ENCODE results near the gene SPINK4.
A peak's percentile ranks its signal among the peaks of the same experiment; 100 is the strongest.

Gene SPINK4

GRCh38 chr9:33257276-33257675 lies 17.3 kb downstream of the SPINK4 start:
- DNase-seq (ENCODE audit: low read depth): no peak

GRCh38 chr9:33260372-33260771 lies 20.4 kb downstream of the SPINK4 start:
- DNase-seq (ENCODE audit: low read depth): no peak

DNA sequence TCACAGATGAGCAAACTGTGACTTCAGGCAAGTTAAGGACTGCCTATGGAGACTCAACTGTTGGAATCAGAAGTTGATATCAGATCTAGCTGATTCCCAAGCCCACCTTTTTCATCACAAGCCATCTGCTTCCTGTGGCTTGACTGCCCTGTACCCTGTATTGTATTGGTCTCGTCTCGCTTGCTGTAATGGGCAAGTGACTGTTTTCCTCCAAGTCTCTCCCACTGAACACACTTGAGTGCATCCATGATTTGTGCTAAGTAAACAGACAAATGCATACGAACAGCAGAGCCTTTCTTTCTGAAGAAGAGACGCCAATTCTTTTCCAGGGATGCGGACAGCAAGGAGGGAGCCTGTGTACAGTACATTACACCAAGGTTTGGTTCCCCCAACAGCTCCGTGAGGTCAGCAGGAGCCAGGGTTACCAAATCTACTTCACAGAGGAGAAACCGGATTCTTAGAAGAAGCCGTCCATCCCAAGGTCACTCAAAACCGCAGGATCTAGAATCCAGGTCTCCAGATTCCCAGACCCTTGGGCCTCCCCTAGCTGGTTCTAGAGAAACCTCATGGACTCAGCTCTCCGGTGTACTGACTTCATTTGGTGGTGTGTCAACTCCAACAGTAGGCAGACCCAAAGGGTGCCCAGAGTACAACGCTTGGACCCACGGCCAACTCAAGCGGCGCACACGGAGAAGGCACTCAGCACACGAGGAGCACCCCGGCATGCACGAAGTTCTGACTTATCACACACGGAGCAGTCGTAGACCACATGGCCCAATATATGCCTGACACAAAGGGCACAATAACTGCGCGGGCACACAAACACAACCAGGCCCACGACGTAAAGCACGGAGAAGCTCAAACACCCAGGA lies 23.4 kb downstream of the SPINK4 start:
- no peak for DNase-seq (ENCODE audit: low read depth)

DNA sequence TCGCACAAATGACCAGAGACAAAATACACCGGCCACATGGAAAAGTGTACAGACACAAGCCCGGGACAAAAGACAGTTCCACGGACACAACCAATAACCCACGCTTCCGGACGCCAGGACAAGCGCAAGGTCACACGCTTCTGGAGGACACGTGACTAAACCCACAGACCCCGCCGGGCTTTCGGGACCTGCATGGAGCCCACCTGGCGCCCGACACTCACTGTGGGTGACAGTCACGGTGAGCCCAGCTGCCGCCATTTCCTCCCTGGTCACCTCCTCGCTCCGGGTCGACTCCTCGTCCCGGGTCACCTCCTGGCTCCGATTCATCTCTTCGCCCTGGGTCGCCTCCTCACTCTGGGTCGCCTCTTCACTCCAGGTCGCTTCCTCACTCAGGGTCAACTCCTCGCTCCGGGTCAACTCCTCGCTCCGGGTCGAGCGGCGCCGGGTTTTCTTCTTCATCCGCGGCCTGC lies 24.1 kb downstream of the SPINK4 start:
- no peak for DNase-seq (ENCODE audit: low read depth)

DNA sequence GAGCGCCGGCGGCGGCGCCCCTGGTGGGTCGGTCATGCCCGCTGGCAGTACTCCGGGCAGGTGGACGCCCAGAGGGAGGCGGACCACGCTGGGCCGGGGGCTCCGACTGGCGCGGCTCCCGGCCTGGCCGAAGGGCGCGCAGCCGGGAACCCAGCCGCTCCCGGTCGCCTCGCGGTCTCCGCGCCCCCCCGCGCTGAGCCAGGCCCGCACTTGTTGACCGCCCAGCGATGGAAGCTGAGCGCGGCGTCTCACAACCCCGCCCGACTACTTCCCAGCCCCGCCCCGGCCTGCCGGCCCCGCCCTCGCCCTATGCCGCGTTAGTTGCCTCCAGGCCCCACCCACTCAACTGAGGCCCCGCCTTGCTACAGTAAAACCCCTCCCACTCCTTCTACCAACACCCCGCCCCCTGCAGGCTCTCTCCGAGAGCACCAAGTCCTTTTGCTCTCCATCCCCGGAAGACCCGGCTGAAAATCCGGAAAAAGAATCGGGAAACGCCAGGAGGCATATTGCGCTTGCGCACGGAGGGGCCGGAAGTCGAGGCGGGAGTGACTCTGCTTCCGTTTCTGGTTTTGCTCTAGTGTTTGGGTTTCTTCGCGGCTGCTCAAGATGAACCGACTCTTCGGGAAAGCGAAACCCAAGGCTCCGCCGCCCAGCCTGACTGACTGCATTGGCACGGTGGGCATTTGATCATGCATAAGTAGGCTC lies 24.7 kb downstream of the SPINK4 start, which contains the start of the genes BAG1 and CHMP5:
Gene BAG1, minus strand, starts transcription at position 236 of the 705 bp plus-strand sequence.
Gene CHMP5, plus strand, starts transcription at position 577 of the 705 bp plus-strand sequence. Its CDS starts 30 bp downstream, at position 607.
- peak; percentile 99 for DNase-seq (ENCODE audit: low read depth)

DNA sequence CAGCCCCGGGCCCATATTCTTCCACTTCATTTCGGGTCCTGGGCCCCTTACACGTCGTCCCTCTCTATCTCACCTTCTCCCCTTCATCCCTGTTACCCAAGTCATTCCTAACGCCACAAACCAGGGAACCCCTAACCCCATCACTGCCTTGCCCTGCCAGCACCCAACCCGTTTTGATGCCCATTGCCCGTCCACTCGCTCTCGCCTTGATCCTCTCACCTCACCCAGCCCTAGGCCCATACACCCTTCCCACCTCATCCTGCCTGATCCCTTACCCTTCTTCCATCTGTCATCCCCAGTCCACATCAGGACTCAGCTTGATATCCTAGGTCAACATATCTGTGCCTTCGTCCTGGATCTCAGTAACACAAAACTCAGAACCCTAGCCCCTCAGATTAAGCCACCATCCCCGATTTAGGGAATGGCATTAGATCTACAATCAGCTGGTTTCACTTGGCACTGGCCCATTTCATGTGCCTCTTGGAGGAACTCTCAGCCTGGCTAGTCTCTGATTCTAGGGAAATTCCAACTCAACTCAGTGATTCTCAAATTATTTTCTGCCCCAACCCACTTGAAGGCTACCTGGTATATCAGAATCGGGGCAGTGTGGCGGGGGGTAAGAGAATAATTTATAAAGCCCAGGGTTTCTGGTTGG lies 25.4 kb downstream of the SPINK4 start:
- no peak for DNase-seq (ENCODE audit: low read depth)

- no peak for DNase-seq (ENCODE audit: low read depth)
Measured at GRCh38 chr9:33267151-33267767, 27.3 kb downstream of the SPINK4 start.

- no peak for DNase-seq (ENCODE audit: low read depth)
Measured at GRCh38 chr9:33270146-33270545, 30.2 kb downstream of the SPINK4 start.

GRCh38 chr9:33272061-33272460 lies 32.1 kb downstream of the SPINK4 start:
- no peak for DNase-seq (ENCODE audit: low read depth)

DNA sequence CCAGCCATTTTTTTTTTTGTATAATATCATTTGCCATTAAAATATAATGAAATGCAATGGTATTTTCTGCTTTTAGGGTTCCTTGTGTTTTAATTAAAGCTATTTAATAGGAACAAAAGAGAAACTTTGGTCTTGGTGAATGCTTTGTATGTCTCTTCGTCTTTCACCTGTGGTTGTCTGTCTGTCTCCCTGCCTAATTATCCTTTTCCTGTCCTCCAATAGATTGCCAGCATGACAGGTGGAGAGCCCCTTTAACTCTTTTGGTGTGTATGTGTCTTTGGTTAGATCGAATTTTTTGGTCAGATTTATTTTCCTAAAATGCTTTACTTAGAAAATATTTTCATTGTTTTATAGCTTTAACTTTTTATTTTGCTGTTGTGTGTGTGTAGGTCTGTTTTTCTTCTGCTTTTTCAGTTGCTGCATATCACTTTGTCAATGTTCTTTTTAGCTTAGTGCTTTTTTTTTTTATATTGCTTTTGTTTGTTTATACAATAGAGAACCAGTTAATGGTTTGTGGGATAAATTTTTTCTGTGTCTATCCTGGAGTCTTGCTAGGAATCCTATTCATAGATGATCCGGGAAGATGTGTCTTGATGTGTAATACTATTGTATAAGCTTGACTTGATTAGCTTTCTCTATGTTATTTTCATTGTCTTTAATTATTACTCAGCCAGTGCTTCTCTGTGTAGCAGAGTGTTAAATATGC lies 33.5 kb downstream of the SPINK4 start:
- DNase-seq (ENCODE audit: low read depth): no peak

GRCh38 chr9:33273972-33274328 lies 34.0 kb downstream of the SPINK4 start:
- no peak for DNase-seq (ENCODE audit: low read depth)

- no peak for DNase-seq (ENCODE audit: low read depth)
Measured at GRCh38 chr9:33277484-33277883, 37.5 kb downstream of the SPINK4 start.

DNA sequence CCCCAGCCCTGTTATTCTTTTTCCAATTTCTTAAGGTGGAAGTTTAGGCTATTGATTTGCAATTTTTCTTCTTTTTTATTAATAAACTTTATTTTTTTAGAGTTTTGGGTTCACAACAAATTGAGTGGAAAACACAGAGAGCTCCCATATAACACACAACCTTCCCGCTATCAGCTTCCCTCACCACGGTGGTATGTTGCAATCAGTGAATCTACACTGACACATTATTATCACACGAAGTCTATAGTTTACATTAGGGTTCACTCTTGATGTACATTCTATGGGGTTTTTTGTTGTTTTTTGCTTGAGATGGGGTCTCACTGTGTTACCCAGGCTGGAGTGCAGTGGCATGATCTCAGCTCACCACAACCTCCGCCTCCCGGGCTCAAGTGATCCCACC lies 45.5 kb downstream of the SPINK4 start:
- DNase-seq (ENCODE audit: low read depth): no peak

DNA sequence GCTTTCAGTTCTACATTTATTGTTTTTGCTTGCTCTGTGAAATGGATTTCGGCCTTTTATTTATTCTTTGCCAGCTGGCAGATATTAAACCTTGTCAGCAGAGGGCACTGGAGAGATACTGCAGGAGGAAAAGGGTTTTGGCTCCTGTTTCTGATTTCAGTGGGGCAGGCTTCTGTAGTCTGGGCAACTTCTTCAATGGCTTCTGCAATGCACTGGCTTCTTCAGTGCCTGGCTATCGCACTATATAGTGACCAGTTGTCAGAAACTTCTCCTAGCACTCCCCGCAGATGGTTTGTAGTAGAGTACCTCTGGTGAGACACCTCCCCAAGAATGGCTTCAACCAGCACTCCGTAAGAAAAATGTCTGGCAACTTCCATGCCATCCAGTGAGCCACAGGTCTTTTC lies 47.1 kb downstream of the SPINK4 start:
- peak; percentile 73 for DNase-seq (ENCODE audit: low read depth)

- no peak for DNase-seq (ENCODE audit: low read depth)
Measured at GRCh38 chr9:33288235-33288634, 48.3 kb downstream of the SPINK4 start.

DNA sequence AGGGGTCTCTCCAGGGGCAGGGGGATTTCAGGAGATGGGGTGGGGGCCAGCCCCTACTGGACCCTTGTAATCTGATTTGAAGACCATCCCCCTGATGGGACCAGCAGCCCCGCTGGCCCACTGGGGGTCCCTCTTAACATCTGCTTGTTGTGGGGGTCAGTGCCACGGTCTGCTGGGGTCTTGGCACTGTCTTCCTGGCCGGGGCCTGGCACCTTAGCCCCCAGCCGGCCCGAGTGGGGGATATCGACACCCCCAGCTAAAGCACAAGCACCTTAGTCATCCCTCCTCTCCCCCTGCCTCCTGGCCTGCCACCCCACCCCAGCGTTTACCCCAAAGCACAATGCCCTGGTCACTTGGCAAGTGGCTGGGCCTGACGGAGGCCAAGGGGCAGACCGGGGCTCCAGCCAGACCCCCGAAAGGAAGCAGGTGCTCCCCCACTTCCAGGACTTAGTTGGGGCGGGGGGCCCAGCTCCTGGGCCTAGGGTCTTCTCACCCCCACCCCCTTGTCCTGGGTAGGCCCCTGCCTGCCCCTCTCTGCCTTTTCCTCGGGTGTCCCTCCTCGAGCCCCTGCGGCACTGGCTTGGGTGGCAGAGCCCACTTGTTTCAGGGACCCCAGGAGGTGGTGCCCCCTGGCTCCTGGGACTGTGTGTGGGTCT lies 49.0 kb downstream of the SPINK4 start:
- DNase-seq (ENCODE audit: low read depth): no peak

DNA sequence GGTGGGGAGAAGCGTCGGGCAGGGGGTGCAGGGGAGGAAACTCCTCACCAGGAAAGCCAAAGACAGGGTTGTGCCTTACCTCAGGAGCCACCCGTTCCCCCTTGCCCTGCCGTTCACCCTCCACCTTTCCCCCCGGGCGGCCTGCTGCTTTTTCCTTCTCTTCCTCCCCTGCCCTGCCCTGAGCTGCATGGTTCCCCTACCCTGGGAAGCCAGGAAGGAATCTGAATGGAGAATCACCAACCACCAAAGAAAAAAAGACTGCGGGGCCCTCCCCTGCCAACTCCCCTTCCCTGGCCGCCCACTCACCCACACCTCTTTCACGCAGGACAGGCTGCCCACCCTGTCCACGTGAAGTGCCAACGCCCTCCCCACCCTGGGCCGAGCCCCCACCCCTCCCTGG lies 49.5 kb downstream of the SPINK4 start:
- DNase-seq (ENCODE audit: low read depth): no peak

GRCh38 chr9:33289936-33290246 lies 49.9 kb downstream of the SPINK4 start:
- DNase-seq (ENCODE audit: low read depth): no peak

DNA sequence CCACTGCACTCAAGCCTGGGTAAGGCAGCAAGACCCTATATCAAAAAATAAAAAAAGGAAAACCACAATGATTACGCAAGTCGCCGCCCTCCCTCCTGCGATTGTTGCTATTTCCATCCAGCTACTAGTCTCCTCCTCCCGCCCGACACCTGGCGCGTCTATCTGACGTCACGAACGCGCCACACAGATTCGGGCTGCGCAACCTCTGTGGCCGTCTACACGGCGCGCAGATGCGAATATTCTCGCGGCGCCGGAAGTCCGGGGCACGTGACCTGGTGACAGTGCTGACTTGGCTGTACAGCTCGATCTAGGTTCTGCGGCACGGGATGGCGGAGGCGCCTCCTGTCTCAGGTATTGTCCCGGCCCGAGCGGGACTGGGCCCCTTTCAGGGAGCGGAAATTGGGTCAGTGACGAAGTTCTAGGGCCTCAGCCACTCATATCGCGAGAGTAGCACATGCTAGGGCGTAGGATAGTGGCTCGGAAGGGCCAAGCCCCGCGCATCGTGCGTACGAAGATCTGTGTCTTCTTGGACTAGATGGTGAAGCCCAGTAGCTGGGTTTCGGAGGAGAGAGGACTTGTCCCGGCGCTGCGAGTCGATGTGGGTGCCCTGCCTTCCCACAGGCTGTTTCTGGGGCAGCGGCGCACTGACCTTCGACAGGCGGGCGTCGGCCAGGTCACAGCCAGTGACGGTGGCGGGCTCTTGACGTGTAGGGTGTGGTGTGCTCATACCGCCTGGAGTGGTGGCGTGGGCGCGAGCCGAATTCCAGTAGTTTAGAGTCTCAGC lies 50.5 kb downstream of the SPINK4 start, which contains the start of gene NFX1:
Gene NFX1, plus strand, starts transcription at position 270 of the 784 bp plus-strand sequence. Its CDS starts 57 bp downstream, at position 327.
- DNase-seq (ENCODE audit: low read depth): peak; percentile 97

DNA sequence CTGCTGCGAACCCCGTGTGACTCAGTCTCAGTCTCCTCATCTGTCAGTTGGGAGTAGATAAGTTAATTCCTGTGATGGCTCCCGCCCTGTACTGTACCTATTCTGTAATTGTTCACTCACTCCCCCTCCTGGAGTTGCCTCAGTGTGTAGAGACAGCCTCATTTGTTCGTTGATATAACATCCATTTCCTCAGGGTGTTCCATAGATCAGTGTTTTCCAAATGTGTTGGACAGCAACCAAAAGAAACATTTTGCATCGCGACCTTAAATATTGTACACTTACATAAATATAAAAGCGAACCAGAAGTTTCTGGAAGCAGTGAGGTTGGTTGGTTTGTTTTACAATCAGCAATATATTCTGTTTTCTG lies 51.0 kb downstream of the SPINK4 start:
- DNase-seq (ENCODE audit: low read depth): no peak

Data from fibroblast of the conjunctiva (primary cell).